Hematopoietic multipotent progenitor cell treated with erythropoietin and hydrocortisone succinate and interleukin-3 and kit ligand, for 8 days (in vitro differentiated cells): ENCODE measurements around the gene SPATA13.
"Not testable (repeated sequence)": the region's sequence is repeated elsewhere in the genome, so short reads cannot be mapped to it uniquely, and the experiment has no call there.

ENCODE experiments used
- DNase-seq: peaks from one replicate; pipeline ENCODE4 v3.0.0-alpha.2; 2015

Gene SPATA13

DNA sequence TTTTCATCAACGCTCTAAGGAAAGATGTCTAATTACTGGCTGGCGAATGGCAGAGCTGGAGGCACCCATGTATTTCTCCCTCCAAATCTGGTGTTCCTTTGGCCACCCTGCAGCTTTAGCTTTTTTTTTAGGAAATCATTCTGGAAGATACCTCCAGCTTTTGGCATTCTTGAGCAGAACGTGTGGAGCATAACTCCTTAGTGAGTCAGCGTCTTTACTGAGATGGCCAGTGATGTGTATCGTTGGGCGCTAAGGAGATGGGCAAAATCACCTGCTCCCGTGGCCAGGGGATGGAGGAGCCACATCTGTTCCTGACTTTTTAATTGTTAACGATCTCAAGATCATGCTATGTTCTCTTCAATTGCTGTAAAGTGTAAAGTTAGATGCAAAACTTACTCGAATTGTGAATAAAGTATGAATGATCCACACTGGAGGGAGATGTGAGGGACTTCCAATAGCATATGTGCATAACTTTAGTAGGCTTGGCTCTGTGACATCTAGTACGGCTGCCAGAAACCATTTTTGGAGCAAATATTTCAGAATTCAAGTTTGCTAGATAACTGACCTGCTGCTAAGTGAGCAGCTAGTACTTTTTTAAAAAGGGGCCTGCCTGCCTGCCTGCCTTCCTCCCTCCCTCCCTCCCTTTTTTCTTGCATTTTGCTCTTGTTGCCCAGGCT, 124.5 kb downstream of the SPATA13 start:
- DNase-seq: no peak

DNA sequence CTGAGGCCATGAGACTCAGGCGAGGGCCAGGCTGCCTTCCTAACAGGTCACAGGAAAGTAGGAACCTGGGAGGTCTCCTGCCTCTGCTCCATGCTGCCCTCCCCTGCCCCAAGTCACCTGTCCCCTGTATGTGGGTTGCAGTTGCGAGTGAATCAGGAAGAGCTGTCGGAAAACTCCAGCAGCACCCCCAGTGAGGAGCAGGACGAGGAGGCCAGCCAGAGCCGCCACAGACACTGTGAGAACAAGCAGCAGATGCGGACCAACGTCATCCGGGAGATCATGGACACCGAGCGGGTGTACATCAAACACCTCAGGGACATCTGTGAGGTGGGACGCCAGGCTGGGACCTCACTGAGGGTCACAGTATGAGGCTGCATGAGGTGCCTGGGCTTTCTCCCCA, 126.1 kb downstream of the SPATA13 start:
- DNase-seq: no peak

DNA sequence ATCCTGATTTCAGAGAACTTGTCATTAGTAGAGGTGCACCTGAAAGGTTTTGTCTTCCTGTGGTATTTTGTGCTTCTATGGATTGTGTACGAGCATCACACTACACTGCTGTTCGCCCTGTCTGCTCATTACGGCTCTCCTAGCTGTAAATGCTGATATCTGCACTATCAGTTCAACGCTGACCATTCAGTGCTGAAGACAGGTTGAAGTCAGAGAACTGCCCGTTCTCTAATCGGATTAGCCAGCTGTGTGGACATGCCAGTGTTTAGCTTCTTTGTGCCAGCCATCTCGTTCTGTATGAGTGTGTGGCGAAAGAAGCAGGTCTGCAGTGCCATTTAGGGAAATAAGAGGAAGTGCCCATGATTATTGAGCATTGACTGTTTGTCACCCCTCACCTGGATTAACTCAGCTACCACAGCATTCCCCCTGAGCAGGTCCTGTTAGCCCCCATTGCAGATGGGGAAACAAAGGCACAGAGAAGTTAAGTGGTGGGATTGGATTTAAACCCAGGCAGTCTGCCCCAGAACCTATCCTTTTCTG, 127.3 kb downstream of the SPATA13 start:
- no peak for DNase-seq

DNA sequence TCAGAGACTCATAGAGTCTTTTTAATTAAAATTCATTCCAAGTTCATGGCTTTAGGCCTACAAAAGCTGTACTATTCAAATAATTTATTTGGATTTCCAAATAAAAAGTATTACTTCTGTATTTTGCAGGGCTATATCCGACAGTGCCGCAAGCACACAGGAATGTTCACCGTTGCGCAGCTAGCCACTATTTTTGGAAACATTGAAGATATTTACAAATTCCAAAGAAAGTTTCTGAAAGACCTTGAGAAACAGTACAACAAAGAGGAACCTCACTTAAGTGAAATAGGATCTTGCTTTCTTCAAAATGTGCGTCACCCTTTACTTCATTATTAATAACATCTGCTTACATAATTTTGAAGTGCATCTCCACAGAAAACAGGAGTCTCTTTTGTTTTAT, 128.3 kb downstream of the SPATA13 start:
- DNase-seq: no peak

DNA sequence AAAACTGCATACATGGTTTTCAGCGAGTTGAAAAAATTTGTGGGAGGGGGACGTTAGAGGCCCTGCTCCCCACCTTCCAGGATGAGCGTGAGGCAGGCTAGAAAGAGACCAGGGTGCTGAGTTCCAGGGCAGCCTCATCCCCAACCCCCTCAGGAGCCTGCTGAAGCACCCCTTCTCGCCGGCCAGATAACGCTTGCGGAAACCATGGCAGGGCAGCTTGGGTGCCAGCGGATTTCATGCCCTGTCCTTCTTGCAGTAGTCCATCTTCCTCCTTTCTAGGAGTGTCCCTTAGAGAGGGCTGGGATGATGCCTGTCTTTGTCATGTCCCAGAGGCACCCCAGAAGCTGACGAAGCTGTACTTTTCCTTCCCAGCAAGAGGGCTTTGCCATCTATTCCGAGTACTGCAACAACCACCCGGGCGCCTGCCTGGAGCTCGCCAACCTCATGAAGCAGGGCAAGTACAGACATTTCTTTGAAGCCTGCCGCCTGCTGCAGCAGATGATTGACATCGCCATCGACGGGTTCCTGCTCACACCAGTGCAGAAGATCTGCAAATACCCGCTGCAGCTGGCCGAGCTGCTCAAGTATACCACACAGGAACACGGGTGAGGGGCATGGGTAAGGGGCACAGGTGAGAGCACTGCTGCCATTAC, 129.9 kb downstream of the SPATA13 start:
- no peak for DNase-seq

DNA sequence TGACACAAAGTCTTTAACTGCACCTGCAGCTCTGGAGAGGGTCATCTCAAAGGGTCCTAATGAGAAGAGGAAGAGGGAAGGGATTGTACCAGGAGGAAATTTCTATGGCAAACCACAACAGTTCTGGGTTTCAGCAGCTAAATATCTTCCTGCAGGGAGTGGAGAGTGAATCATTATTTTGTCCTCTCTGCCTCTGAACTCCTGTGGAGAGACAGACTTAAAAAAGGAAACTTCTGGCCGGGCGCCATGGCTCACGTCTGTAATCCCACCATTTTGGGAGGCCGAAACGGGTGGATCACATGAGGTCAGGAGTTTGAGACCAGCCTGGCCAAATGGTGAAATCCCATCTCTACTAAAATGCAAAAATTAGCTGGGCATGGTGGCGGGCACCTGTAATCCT, 132.0 kb downstream of the SPATA13 start:
- no peak for DNase-seq

DNA sequence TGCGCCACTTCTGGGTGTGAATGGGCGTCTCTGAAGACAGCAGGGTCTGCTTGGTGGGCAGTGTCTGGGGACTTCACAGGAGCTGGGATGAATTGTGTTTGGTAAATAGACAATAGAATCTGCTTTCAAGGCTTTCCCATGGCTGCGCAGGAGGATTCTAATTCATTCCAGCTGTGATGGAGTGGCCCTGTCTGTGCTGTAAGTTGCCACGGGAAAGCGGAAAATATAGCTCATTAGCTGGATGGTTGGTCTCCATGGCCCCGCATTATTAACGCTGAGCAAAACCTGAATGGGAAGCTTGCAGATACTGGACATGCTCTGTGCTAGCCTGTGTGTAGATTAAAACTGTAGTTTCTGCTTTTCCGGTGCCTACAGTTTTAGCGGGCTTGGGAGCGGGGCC, 133.2 kb downstream of the SPATA13 start:
- no peak for DNase-seq

DNA sequence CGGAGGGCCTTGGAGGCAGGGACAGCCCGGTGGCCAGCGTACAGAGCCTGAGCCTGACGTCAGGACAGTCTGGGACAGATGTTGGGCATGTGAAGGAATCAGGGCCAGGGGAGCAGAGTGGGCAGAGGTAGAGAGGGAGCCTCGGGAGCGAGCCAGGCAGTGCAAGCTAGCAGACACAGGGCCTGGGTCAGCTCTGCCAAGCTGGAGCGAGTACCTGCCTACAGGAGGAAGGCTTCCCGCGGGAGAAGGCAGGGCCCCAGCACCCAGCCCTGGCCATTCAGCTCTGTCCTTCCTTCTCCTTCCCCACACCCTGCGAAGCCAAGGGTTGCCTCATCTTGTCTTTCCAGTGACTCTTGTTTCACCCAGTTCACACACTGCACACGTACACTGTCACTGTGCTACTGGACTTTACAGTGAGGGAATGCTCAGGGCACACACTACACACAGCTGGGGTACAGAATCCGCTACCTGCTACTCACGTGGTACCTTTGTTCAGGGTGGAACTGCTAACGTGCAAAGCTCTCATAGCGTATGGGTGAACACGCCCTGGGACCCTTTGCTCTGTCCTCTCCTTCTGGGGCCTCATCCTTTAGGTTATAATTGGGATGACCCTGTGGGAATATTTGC, 139.1 kb downstream of the SPATA13 start:
- no peak for DNase-seq

DNA sequence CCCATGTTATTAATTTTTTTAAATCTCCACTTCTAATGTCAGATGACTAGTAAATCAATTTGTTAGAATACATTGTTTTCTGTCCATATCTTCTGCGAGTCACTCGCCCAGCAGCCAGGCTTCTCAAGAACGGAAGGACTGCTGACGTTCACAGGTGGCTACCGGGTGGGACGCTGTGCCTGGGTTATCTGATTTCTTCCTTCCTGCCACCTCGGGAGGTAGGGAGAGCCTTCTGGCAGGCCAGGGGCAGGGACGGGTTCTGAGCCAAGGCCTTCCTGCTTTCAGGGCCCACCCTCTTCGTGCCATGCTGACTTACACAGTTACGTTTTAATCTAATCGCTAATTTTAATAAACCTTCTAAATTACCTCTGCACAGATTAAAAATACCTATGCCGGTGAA, 140.9 kb downstream of the SPATA13 start:
- no peak for DNase-seq

DNA sequence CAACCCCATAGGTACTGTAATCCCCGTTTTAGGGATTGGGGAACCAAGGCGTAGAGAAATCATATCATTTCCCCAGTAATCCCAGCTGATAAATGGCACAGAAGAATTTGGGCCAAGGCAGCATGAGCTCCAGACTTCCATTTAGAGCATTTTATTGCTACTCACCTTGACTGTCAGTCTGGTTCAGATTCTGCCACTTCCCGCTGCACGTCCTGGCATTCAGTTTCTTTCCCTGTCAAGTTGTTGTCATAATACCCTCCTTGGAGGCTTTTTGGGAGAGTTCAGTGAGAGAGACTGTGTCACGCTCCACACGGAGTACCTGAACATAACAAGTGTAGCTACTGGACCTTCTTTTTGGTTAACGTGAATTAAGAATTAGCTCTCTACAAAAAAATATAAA, 141.4 kb downstream of the SPATA13 start:
- DNase-seq: no peak

DNA sequence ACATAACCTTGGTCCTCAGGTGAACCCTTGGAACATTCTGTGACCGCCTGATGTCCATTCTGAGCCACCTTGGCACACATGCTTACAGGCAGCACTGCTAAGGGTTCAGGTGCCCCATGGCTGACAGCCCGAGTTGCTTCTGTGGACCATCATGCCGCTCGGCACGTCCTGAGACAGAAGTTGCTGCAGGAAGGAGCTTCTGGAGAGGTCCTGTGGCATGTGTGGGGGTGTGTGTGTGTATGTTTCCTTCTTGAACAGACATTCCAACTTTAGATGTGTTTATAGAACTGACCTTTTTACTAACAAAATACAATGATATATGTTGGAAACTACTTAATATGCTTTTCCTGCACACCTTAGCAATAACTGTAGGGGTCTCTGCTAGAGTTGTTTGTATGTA, 144.1 kb downstream of the SPATA13 start:
- no peak for DNase-seq

DNA sequence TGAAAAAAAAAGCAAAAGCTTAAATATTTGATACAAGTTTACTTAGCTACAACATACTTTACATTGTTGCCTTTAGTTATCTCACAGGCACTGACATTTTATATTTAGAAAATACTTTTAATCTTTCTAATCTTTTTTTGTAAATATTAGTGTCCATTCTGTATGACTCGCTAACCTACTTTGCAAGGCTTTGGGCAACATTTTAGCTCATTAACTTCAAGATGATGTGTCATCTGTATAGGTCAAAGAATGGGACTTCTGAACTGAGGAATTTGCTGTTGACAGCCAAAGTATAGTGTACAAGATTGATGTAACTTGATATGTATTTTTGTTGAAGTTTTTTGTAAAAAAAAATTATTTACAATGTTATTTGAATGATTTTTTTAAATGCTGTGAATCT, 146.1 kb downstream of the SPATA13 start:
- DNase-seq: no peak

DNA sequence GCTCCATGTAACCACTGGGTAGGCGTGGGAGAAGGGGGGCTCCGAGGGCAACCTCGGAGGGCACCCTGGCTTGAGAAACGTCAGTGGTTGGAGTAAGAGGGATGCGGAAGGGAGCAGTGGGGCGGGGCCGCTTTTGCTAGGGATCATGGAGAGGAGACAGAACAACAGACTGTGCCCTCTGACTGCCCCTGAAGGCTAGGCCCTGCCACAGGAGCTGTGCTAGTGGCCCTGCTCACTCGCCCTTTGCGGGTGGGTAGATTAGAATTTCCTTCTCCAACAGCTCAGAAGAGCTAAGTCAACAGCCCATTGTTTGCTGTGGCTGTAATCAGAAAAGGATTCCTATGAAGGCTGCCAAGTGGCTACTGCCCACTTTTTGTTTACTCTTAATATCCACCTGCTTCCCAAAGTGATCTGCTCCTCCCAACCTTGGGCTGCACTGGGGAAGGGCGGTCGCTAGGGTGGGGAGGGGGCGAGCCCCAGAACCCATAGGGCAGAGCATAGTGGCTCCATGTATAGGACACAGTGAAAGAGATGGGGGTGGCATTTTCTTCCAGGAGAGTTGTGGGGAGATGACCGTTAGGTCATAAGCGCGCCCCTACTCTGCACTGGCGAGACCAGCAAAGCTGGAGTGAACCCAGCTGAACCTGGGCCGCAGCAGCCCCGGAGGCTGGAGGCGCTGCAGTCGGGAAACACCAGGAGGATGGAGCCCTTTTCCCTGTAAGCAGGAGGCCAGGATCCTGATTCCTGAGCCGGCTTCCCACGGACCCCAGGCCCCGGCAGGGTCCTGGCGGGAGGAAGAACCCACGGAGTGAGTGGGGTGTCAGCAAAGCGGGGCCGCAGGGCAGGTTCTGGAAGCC, 146.9 kb downstream of the SPATA13 start:
- DNase-seq: no peak

DNA sequence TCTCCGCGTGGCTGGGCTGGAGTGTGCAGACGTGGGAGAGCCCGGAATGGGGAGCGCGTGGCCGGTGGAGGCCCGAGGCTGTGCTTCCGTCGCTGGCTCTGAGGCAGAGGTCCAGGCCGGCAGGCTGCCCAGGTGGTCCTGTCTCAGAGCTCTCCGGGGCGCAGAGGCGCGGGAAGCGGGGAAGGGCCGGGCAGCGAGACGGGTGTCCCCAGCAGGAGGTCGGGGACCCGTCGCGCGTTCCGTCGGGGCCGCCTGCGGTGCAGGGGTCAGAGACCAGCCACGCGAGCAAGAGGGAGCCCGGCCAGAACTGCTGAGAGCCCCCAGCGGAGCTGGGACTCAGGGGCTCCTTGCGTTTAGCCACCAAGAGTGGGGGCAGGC, 147.5 kb downstream of the SPATA13 start:
- no peak for DNase-seq

DNA sequence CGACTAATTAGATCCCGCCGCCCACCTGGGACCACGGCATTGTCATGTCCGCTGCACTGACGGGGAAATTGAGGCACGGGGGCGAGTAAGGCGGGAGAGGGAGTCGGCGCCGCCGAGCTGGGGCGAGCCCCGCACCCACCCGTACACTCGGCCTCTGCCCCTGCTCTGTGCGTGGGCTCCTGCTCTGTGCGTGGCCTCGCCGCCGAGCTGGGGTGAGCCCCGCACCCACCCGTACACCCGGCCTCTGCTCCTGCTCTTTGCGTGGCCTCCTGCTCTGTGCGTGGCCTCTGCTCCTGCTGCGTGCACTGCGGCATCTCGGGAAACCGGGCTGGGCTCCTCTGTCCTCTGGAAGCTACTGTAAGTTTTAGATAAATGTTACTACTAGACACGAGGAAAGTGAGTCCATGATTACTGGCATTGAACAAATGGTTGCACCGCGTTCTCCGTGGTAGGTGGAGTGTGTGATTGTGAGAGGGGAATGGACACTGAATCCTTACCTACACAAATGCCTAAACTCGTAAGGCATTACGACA, 148.0 kb downstream of the SPATA13 start:
- no peak for DNase-seq

DNA sequence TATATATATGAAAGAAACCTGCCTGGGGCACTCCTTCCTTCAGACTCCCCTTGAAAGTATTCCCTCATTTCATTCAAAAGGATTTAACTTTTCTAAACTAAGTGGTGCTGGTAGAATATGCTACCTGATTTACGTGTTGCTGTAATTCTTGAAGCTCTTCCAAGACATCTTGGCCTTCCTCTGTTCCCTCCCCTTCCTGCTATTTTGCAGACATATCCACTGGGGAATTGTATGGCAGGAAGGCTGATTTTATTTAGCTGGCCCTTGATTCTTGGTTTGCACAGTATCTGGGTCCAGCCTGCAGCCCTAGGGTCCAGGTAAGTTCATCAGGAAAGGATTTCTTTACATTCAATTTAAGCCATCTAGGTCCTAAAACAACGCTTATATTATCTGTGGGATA, 148.8 kb downstream of the SPATA13 start, which contains the start of gene C1QTNF9:
Gene C1QTNF9 (plus strand): TSS at position 281 of the 400 bp plus-strand sequence. CDS start 6,424 bp downstream, outside the sequence.
- DNase-seq: not testable (repeated sequence)

DNA sequence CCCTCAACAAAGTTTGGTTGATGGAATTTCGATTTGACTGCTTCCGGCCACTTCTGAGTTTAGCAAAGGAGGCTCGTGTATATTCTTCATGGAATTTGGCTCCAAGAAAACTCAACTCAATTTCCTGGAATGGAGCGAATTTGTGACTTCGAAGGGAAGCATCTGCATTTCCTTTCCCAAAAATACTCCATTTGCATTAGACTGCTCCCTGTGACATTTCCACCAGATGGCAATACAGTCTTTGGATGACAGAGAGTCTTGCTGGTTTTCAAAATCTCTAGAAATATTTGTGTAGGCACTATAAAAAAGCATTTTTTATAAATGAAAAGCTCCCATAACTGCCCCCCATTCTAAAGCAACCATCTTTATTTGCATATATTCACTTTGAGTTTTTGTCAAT, 152.9 kb downstream of the SPATA13 start:
- DNase-seq: peak; percentile 6

DNA sequence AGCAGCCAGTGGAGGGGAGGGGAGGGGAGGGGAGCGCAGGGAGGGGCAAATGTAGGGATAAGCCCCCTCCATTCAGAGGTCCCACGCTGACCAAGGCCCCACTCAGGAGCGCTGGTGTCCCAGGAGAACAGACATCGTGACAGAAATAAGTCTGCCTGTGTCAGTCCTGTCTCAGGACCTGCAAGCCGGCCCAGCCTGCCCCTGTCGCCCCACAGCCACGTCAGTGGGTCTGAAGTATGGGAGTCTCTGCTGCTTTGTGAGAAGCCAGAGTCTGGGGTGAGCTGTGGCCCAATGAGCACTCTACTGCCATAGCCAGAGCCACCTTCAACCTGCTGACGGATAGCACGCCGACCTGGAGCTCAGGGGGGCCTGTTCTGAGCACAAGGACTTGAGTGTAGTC, 157.3 kb downstream of the SPATA13 start:
- DNase-seq: not testable (repeated sequence)

DNA sequence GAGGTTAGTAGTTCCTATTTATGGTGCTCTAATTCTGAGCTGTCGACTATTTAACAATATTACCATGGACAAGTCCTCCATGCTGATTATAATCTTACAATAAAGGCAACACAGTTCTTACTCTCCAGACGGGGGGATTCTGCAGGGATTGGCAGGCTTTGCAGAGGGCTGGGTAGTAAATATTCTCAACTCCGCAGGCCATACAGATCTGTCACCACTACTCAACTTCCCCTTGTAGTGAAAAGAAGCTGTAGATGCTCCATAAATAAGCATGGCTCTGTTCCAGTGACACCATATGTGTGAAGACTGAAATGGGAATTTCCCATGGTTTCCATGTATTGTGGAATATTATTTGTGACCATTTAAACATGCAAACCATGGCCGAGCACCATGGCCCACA, 158.4 kb downstream of the SPATA13 start:
- DNase-seq: not testable (repeated sequence)

DNA sequence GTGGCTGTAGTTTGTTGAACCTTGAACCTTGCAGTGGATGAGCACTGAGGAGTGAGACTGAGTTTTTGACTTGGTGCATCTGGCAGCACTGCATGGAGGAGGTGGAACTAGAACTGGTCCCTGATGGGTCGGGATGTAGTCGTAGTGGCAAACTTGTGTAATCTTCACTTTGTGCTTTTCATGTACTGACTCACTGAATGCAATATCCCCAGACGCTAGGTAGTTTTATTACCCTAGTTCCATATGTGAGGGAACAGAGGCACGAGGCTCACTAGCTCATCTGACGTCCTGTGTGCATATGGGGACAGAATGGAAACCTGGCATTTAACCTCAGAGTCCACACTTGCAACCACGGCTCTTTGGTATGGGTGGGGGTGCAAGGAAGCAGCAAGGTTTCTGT, 159.1 kb downstream of the SPATA13 start:
- not testable (repeated sequence) for DNase-seq

DNA sequence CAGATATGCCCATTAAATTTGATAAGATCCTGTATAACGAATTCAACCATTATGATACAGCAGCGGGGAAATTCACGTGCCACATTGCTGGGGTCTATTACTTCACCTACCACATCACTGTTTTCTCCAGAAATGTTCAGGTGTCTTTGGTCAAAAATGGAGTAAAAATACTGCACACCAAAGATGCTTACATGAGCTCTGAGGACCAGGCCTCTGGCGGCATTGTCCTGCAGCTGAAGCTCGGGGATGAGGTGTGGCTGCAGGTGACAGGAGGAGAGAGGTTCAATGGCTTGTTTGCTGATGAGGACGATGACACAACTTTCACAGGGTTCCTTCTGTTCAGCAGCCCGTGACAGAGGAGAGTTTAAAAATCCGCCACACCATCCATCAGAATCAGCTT, 160.9 kb downstream of the SPATA13 start:
- not testable (repeated sequence) for DNase-seq

DNA sequence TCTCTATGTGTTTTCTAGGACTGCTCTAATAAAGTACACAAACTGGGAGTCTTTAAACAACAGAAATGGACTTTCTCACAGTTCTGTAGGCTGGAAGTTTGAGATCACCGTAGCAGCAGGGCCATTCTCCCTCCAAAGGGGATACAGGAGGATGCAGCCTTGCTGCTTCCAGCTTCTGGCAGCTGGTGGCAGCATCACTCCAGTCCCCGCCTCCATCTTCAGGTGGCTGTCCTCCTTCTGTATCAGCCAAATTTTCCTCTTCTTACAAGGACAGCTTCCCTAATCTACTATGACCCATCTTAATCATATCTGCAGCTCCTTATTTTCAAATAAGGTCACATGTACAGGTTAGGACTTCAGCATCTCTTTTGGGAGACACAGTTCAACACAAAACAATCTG, 161.9 kb downstream of the SPATA13 start:
- not testable (repeated sequence) for DNase-seq
